Neural cell (in vitro differentiated cells): ENCODE measurements around the gene MRTFA. TPM values are rescaled to one million over a fixed set of nuclear protein-coding genes. Genes with fewer than 3 reads are reported as not detected.

Source experiments
- H2AFZ ChIP-seq: fragments of 200-600, 300-800 bp; sonication (generic), shearing (Covaris generic); 2 replicates; pipeline ENCODE4 v1.6.0; 2014; ENCODE audit warnings: low read depth, mild to moderate bottlenecking, antibody characterized with exemption, low read length, moderate library complexity
- H3F3A ChIP-seq: fragments of 200-600 bp; shearing (Covaris generic); 2 replicates; pipeline ENCODE4 v1.6.1; 2016; ENCODE audit warnings: mild to moderate bottlenecking, moderate library complexity, mixed read lengths, antibody characterized with exemption, low read length; ENCODE audit not compliant: insufficient read depth, poor library complexity, severe bottlenecking
- H3K27ac ChIP-seq: fragments of 200-600, 300-800 bp; sonication (generic), shearing (Covaris generic); 2 replicates; pipeline ENCODE4 v1.5.1; 2014; ENCODE audit warnings: mild to moderate bottlenecking, low read length, moderate library complexity
- H3K27me3 ChIP-seq: fragments of 300-800, 200-600 bp; sonication (generic), shearing (Covaris generic); 2 replicates; pipeline ENCODE4 v1.6.0; 2014; ENCODE audit warnings: mild to moderate bottlenecking, low read depth, low read length, moderate library complexity; ENCODE audit not compliant: insufficient read depth
- H3K36me3 ChIP-seq: fragments of 300-800, 200-600 bp; sonication (generic), shearing (Covaris generic); 2 replicates; pipeline ENCODE4 v1.5.1; 2014; ENCODE audit warnings: mild to moderate bottlenecking, antibody characterized with exemption, low read length, moderate library complexity; ENCODE audit not compliant: insufficient read depth
- H3K4me2 ChIP-seq: fragments of 300-800, 200-600 bp; sonication (generic), shearing (Covaris generic); 2 replicates; pipeline ENCODE4 v1.6.0; 2014; ENCODE audit warnings: mild to moderate bottlenecking, low read length
- H3K4me3 ChIP-seq: fragments of 300-800, 200-600 bp; sonication (generic), shearing (Covaris generic); 2 replicates; pipeline ENCODE4 v1.5.1; 2014; ENCODE audit warnings: mild to moderate bottlenecking, low read length, moderate library complexity
- H3K79me2 ChIP-seq: fragments of 200-600 bp; shearing (Covaris generic); replicated peaks from 2 replicates; pipeline ENCODE4 v1.6.0; 2014; ENCODE audit warnings: mild to moderate bottlenecking, low read length, moderate library complexity; ENCODE audit not compliant: insufficient read depth
- H3K9ac ChIP-seq: fragments of 300-800, 200-600 bp; sonication (generic), shearing (Covaris generic); 2 replicates; pipeline ENCODE4 v1.6.1; 2016; ENCODE audit warnings: mild to moderate bottlenecking, low read length, mixed read lengths
- H3K9me2 ChIP-seq: fragments of 200-600 bp; shearing (Covaris generic); 2 replicates; pipeline ENCODE4 v1.6.1; 2016; ENCODE audit warnings: mild to moderate bottlenecking, low read length, mixed read lengths; ENCODE audit not compliant: insufficient read depth
- H3K9me3 ChIP-seq: fragments of 200-600, 300-800 bp; sonication (generic), shearing (Covaris generic); 2 replicates; pipeline ENCODE4 v1.6.1; 2016; ENCODE audit warnings: mild to moderate bottlenecking, mixed run types, low read length, moderate library complexity, mixed read lengths
- H4K20me1 ChIP-seq: fragments of 200-600 bp; shearing (Covaris generic); 2 replicates; pipeline ENCODE4 v1.6.1; 2016; ENCODE audit warnings: mild to moderate bottlenecking, mixed run types; ENCODE audit not compliant: insufficient read depth
- EP300 ChIP-seq: fragments of 450-650 bp; conservative IDR thresholded peaks from 2 replicates; pipeline ENCODE4 v1.6.1; 2014; ENCODE audit warnings: antibody characterized with exemption, mild to moderate bottlenecking, moderate library complexity; ENCODE audit not compliant: poor library complexity, severe bottlenecking
- EZH2 ChIP-seq: fragments of 200-600, 300-800 bp; shearing (Covaris generic), sonication (generic); IDR thresholded peaks from 2 replicates; pipeline ENCODE4 v1.6.1; 2014; ENCODE audit warnings: antibody characterized with exemption, low read length, borderline replicate concordance, mild to moderate bottlenecking; ENCODE audit not compliant: insufficient read depth, poor library complexity, severe bottlenecking
- MXI1 ChIP-seq: fragments of 450-650 bp; conservative IDR thresholded peaks from 2 replicates; pipeline ENCODE4 v1.6.1; 2014; ENCODE audit warnings: antibody characterized with exemption, mild to moderate bottlenecking; ENCODE audit not compliant: poor library complexity, severe bottlenecking
- POLR2AphosphoS5 ChIP-seq: IDR thresholded peaks from 2 replicates; pipeline ENCODE4 v1.6.1; 2012
- RAD21 ChIP-seq: fragments of 450-650 bp; conservative IDR thresholded peaks from 2 replicates; pipeline ENCODE4 v1.6.1; 2014; ENCODE audit warnings: antibody characterized with exemption, mild to moderate bottlenecking, moderate library complexity
- SMC3 ChIP-seq: fragments of 450-650 bp; conservative IDR thresholded peaks from 2 replicates; pipeline ENCODE4 v1.6.1; 2014; ENCODE audit warnings: antibody characterized with exemption, mild to moderate bottlenecking, moderate library complexity; ENCODE audit not compliant: poor library complexity
- TAF1 ChIP-seq: IDR thresholded peaks from 2 replicates; pipeline ENCODE4 v1.6.1; 2012; ENCODE audit warnings: low read depth
- polyA plus RNA-seq: library from polyadenylated mRNA; depleted of rRNA; stranded (reverse); fragments of >200 nt; gene quantifications from 2 replicates; pipeline ENCODE4 v1.2.3, GENCODE V29; 2014
- TF ChIP-seq, protein P1 (sequence below): IDR thresholded peaks from 2 replicates; pipeline ENCODE4 v1.6.1; 2012; ENCODE audit warnings: borderline replicate concordance
- TF ChIP-seq, protein P2 (sequence below): fragments of 450-650 bp; IDR thresholded peaks from 2 replicates; pipeline ENCODE4 v1.5.1; 2014; ENCODE audit warnings: antibody characterized with exemption, mild to moderate bottlenecking, moderate library complexity; ENCODE audit not compliant: poor library complexity, severe bottlenecking

Gene MRTFA
- polyA plus RNA-seq, 1 donor from 2014 or later, result 19.3 TPM

DNA sequence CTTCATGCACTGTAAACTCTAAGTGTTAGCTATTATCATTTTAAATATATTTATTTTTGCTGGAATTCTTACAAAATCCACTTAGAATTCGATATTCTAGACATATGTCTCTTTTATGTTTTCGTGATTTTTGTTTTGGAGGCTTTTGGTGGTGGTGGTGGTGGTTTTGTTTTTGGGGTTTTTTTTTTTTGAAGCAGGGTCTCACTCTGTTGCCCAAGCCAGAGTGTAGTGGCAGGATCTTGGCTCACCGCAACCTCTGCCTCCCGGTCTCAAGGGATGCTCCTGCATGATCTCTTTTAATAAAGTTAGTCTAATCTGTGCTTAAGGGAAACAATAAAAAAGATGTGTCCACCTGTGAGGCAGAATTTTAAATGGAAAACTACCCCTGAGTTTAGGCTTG lies 117.7 kb downstream of the MRTFA start:
- H3K27ac ChIP-seq, result no peak overlapping the region
- no peaks in the 10 kb centered on the region for H4K20me1 ChIP-seq
- TF ChIP-seq, protein P1, sequence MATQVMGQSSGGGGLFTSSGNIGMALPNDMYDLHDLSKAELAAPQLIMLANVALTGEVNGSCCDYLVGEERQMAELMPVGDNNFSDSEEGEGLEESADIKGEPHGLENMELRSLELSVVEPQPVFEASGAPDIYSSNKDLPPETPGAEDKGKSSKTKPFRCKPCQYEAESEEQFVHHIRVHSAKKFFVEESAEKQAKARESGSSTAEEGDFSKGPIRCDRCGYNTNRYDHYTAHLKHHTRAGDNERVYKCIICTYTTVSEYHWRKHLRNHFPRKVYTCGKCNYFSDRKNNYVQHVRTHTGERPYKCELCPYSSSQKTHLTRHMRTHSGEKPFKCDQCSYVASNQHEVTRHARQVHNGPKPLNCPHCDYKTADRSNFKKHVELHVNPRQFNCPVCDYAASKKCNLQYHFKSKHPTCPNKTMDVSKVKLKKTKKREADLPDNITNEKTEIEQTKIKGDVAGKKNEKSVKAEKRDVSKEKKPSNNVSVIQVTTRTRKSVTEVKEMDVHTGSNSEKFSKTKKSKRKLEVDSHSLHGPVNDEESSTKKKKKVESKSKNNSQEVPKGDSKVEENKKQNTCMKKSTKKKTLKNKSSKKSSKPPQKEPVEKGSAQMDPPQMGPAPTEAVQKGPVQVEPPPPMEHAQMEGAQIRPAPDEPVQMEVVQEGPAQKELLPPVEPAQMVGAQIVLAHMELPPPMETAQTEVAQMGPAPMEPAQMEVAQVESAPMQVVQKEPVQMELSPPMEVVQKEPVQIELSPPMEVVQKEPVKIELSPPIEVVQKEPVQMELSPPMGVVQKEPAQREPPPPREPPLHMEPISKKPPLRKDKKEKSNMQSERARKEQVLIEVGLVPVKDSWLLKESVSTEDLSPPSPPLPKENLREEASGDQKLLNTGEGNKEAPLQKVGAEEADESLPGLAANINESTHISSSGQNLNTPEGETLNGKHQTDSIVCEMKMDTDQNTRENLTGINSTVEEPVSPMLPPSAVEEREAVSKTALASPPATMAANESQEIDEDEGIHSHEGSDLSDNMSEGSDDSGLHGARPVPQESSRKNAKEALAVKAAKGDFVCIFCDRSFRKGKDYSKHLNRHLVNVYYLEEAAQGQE, result no peak
- no peaks in the 10 kb centered on the region for H3F3A ChIP-seq
- no peaks in the 10 kb centered on the region for H3K27me3 ChIP-seq
- no peaks in the 10 kb centered on the region for H3K9me3 ChIP-seq
- no peak overlapping the region for H2AFZ ChIP-seq
- no peaks in the 10 kb centered on the region for H3K9me2 ChIP-seq
- H3K9ac ChIP-seq, result no peak overlapping the region
- no peak overlapping the region for H3K4me3 ChIP-seq
- no peaks in the 10 kb centered on the region for H3K36me3 ChIP-seq
- no peaks in the 10 kb centered on the region for H3K79me2 ChIP-seq
- no peak overlapping the region for H3K4me2 ChIP-seq

DNA sequence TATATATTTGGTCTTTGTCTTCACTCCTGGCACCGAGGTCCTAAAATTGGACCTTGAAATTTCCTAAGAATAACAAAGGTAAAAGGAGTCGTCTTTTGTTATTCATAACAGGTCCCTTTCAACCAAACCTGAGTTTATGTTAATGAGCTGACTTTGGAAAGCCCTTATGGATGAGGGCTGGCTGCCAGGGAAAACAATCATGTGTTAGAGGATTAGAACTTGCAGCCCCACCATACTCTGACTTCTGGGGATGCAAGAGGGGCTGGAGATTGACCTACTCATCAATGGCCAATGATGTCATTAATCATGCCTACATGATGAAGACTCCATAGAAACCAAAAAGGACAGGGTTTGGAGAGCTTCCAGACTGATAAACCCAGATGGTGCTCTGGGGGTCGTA lies 118.9 kb downstream of the MRTFA start:
- no peak overlapping the region for H2AFZ ChIP-seq
- no peaks in the 10 kb centered on the region for H3K79me2 ChIP-seq
- H3K27ac ChIP-seq, result no peak overlapping the region
- TF ChIP-seq POLR2AphosphoS5, result no peak
- TF ChIP-seq, protein P2, sequence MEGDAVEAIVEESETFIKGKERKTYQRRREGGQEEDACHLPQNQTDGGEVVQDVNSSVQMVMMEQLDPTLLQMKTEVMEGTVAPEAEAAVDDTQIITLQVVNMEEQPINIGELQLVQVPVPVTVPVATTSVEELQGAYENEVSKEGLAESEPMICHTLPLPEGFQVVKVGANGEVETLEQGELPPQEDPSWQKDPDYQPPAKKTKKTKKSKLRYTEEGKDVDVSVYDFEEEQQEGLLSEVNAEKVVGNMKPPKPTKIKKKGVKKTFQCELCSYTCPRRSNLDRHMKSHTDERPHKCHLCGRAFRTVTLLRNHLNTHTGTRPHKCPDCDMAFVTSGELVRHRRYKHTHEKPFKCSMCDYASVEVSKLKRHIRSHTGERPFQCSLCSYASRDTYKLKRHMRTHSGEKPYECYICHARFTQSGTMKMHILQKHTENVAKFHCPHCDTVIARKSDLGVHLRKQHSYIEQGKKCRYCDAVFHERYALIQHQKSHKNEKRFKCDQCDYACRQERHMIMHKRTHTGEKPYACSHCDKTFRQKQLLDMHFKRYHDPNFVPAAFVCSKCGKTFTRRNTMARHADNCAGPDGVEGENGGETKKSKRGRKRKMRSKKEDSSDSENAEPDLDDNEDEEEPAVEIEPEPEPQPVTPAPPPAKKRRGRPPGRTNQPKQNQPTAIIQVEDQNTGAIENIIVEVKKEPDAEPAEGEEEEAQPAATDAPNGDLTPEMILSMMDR, result no peak
- TF ChIP-seq EP300, result no peak
- TF ChIP-seq EZH2, result no peak
- H3K36me3 ChIP-seq, result no peaks in the 10 kb centered on the region
- no peaks in the 10 kb centered on the region for H3F3A ChIP-seq
- H3K4me2 ChIP-seq, result no peak overlapping the region
- no peak overlapping the region for H3K9ac ChIP-seq
- no peak overlapping the region for H3K4me3 ChIP-seq
- no peaks in the 10 kb centered on the region for H3K9me3 ChIP-seq
- H4K20me1 ChIP-seq, result no peaks in the 10 kb centered on the region
- H3K27me3 ChIP-seq, result no peaks in the 10 kb centered on the region
- no peaks in the 10 kb centered on the region for H3K9me2 ChIP-seq

DNA sequence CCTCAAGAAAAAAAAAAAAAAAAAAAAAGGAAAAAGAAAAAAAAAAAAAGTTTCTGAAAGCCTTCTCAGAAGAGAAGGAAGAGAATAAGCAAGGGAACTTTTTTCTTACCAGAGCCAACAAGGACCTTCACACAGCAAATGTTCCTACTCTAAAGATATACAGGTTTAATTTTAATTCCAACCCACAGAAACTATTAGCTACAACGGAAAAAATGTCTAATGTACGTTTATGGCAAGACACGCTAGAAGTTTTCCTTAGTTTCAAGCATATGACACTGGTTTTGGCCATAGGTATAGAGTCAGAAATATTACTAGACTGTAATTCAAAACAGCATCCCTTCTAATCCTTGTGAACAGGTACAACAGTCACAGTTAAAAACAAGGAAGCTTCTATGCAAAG lies 120.1 kb downstream of the MRTFA start:
- no peak for TF ChIP-seq EZH2
- TF ChIP-seq MXI1, result no peak
- no peak for TF ChIP-seq POLR2AphosphoS5
- no peak for TF ChIP-seq EP300
- TF ChIP-seq, protein P1, result no peak
- no peak for TF ChIP-seq RAD21
- no peak for TF ChIP-seq TAF1
- TF ChIP-seq SMC3, result no peak
- TF ChIP-seq, protein P2, result no peak

More for the DNA sequence above, 120.1 kb downstream of the MRTFA start:
- H3K4me2 ChIP-seq, result no peak overlapping the region
- no peaks in the 10 kb centered on the region for H3K27me3 ChIP-seq
- H3K4me3 ChIP-seq, result no peak overlapping the region
- H3K27ac ChIP-seq, result no peak overlapping the region
- H4K20me1 ChIP-seq, result no peaks in the 10 kb centered on the region
- no peak overlapping the region for H2AFZ ChIP-seq
- no peaks in the 10 kb centered on the region for H3K9me2 ChIP-seq
- H3K36me3 ChIP-seq, result no peaks in the 10 kb centered on the region
- no peaks in the 10 kb centered on the region for H3F3A ChIP-seq
- no peaks in the 10 kb centered on the region for H3K9me3 ChIP-seq
- no peaks in the 10 kb centered on the region for H3K79me2 ChIP-seq
- no peak overlapping the region for H3K9ac ChIP-seq
